HG03469 (cell line): ENCODE measurements around the gene CFAP299.
A peak's percentile ranks its signal among the peaks of the same experiment; 100 is the strongest.

Experiments used
- ATAC-seq: cut with Tn5 transposase; IDR thresholded peaks from one replicate; pipeline ENCODE4 v1.9.1; 2021; ENCODE audit warnings: mild to moderate bottlenecking, moderate library complexity, moderate number of reproducible peaks; ENCODE audit not compliant: unreplicated experiment

Gene CFAP299

DNA sequence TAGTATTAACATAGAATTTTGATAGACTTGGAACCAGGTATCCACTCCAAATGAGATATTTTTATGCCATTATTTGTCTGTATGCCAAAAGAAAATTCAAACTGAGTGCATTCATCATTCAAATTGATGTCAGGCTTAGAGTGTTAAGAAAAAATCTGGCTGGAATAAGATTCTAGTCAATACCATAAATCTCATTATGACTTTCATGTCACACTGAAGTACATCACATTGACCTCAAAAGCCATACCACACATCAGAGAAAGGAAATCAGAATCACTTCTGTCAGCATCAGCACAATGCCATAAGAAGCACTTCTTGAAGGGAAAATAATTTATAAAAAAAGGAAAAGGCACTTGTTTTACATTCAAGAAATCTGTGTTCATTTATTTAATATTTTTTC lies 575.9 kb downstream of the CFAP299 start:
- ATAC-seq: peak; percentile 68

DNA sequence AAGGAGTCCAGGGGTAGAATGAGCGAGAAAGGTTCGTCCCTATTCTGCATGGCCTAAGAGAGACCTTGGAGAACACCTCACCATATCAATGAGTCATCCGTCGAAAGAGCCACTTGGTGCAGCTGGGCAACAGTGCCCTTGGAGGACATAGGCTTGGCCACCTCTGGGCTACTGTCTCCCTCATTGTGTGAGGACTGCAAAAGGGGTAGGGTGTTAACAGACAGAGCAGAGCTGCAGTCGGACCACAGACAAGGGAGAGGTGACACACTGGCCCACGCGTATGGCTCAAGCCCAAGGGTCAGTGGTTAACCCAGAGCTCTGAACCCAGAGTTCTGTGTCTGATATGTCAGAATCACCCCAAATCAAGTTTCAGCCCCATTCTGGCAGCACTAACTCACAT lies 576.8 kb downstream of the CFAP299 start:
- no peak for ATAC-seq

- peak; percentile 66 for ATAC-seq
Observed at GRCh38 chr4:80913381-80913780, 577.9 kb downstream of the CFAP299 start.

DNA sequence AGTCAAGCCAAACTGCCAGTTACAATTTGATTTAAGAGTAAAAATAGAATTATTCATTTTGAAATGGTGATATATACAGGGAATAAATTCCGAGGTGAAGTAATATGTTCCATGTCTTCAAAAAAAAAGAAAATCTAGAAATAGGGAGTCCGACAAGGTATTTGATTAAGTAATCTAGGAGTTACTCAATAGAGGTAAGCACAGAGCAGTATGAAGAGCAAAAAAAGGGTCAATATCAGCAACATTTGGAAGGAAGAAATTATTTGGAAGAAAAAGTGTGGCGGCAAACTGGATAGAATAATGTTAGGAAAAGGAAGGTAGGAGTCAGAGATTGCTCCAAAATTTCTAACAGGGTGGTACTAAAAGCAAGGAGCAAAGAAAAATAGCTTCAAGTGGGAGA lies 581.2 kb downstream of the CFAP299 start:
- ATAC-seq: no peak

- ATAC-seq: no peak
Observed at GRCh38 chr4:80918004-80918403, 582.5 kb downstream of the CFAP299 start.

DNA sequence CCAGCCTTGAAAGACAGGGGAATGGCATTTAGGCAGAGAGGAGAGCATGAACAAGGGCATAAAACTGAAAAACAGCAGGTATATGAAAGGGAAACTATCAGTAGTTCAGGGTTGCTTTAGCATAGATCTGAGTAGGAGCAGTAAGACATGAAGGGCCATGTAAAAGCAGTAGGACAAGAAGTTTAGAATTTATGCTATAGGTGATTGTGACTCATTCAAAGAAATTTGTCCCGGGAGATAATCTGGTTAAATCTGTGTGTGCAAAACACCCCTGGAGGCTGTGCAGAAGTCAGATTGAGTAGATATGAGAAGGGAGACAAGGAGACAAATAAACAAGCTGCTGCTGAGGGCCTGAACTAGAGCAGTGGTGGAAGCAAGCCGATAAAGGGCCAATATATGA lies 585.9 kb downstream of the CFAP299 start:
- ATAC-seq: no peak

- no peak for ATAC-seq
Observed at GRCh38 chr4:80922941-80923340, 587.4 kb downstream of the CFAP299 start.

GRCh38 chr4:80925293-80925692 lies 589.8 kb downstream of the CFAP299 start:
- no peak for ATAC-seq

- no peak for ATAC-seq
Observed at GRCh38 chr4:80926446-80926845, 590.9 kb downstream of the CFAP299 start.

DNA sequence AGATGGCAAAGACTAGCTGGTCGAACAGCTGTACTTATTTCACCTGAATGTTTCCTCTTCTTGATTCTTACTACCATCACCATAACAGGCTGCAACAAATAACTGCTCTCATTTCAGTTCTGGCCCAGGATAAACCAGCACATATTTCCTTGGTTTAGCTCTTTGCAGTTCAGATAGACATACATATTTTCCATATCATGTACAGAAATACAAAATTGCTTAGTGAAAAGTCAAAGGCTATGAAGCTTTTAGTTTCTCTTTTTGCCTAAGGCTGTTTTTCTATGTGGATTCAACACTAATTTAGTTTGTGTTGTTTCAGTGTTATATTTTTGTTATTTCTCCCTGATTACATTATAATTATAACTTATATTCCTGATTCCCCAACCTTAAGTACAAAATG lies 591.4 kb downstream of the CFAP299 start:
- no peak for ATAC-seq

DNA sequence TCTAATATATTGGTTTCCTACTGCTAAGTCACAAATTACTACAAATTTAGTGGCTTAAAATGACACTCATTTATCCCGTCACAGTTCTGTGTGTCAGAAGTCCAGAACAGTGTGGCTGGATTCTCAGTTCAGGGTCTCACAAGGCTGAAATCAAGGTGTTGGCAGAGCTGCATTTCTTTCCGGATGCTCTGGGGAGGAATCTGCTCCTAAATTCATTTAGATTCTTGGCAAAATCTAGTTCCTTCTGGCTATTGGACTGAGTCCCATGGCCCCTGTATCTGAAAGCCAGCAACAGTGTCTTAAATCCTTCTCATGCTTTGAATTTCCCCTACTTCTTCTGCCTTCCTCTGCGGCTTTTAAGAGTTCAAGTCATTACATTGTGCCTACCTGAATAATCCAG lies 591.9 kb downstream of the CFAP299 start:
- ATAC-seq: no peak

GRCh38 chr4:80931631-80932081 lies 596.1 kb downstream of the CFAP299 start:
- no peak for ATAC-seq

DNA sequence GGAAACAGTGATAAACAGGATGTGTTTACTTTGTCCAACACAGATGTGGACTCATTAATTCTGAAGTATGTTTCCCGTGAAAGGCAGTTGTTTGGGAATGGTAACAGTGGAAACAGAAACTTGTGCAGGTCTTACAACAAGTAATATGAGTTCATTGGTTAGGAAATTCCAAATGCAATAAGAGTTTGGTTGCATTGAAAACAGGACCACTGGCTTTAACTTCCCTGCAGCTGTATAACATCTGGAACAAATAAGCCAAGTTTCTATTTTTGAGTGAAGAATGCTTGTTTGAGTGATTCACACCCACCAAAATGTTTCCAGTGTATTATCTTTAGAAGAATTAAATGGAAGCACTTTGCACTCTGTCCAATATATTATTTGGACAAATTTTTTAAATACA lies 612.6 kb downstream of the CFAP299 start:
- ATAC-seq: no peak

GRCh38 chr4:80948995-80949394 lies 613.5 kb downstream of the CFAP299 start:
- no peak for ATAC-seq

DNA sequence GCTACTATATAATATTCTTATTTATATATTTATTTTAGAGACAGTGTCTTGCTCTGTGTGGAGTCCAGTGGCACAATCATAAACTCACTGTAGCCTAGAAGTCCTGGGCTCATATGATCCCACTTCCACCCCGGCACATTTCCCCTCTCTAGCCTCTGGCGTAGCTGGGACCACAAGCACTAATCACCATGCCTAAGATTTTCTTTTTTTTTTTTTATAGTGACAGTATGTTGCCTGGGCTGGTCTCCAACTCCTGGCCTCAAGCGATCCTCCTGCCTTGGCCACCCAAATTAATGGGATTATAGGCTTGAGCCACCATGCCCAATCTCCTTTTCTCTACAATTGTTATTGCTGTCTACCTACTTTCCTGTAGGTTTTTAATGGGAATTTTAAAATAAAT lies 620.9 kb downstream of the CFAP299 start:
- ATAC-seq: no peak

DNA sequence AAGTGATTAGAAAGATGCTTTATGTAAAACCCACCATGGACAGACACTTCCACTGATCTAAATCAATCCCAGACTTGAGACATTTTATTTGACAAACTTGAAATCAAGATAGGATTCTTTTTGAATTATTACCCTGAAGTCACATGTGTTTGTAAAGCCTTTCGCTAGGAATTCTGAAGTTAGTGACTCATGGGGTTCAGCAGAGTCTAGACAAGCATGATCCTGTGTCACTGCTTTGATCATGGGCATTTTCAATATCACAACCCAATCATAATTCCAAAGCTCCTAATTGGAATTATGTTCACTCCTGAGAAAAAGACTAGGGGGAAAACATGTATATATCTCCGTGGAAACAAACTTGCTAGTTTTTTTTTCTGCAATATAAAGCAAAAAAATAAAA lies 627.5 kb downstream of the CFAP299 start:
- no peak for ATAC-seq

DNA sequence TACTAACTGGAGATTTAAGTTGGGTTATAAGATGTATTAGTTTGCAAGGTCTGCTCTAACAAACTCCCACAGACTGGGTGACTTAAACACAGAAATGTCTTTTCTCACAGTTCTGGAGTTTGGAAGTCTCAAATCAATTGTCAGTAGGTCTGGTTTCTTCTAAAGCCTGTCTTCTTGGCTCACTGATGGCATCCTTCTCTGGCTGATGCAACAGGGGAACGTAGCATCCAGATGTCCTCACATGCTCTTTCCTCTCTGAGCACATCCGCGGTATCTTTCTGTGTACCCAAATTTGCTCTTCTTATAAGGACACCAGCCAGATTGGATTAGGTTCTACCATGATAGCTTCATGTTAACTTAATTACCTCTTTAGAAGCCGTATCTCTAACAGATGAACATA lies 631.8 kb downstream of the CFAP299 start:
- ATAC-seq: no peak

DNA sequence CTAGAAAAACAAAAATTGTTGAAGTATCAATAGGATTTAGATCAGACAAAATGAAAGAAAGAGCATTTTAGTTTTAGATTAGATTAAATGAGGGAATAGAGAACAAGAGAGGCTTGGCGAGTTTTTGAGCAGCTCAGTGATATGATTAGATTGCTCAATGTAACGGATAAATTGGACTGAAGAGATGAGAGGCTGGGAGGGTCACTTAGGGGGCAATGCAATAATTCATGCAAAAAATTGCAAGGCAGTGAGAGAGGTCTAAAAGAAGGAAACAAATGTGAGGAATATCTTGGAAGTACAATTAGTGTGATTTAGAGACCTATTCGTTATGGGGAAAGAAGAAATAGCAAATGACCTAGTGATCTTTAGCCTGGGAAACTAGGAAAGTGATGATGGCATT lies 644.7 kb downstream of the CFAP299 start:
- no peak for ATAC-seq

GRCh38 chr4:80986011-80986410 lies 650.5 kb downstream of the CFAP299 start:
- no peak for ATAC-seq

- no peak for ATAC-seq
Observed at GRCh38 chr4:80989921-80990544, 654.5 kb downstream of the CFAP299 start.

DNA sequence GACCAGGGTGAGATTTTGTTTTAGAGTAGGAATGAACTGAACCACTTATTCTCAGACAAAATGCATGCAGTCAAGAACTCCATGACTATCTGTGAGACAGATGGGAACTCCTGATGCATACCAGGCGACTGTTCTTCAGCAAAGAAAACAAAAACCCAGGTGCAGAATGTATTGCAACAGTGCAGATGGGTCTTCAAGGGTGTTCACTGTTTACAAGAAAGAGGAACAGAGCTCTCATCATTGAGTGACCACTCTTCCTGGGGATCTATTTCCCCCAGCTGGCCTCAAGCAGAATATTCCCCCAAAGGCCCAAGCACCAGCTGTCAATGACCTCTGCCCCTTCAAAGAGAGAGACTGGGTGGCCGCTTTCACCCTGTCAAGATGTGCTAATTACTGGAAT lies 655.3 kb downstream of the CFAP299 start:
- no peak for ATAC-seq

- no peak for ATAC-seq
Observed at GRCh38 chr4:80999943-81000342, 664.4 kb downstream of the CFAP299 start.

DNA sequence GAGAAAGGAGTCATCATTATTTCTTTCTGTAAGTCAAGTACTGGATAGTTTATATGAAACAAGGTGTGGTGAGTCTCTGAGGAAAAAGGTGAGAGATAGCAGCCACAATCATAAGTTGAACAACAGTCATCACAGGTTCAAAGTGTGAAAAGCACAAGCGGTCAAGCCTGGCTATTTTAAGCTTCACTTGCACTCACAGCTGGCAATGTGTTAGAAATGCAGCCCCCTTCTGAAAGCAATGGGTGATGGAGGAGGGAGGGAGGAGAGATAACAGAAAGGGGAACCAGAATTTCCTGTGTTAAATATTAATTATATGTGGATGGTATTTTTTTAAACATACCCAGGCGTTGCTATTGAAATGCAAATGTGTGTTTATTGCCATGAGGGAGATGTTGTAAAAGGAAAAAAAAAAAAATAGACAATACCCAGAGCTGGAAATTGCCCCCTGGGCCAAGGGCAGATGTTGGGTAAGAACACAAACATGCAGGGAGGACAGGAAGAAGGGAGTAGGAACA lies 668.1 kb downstream of the CFAP299 start:
- ATAC-seq: peak; percentile 92
